GM23338 (cell line): ENCODE data around the gene FAM200C. TPM values are rescaled to one million over a fixed set of nuclear protein-coding genes. Genes with fewer than 3 reads are reported as not detected.

ENCODE experiments used
- ATAC-seq: fragments of 200-7000 bp; cut with Tn5 transposase; 3 replicates; pipeline ENCODE4 v1.9.1; 2020
- DNase-seq: peaks from one replicate; pipeline ENCODE4 v3.0.0-alpha.2; 2015; ENCODE audit warnings: low spot score
- H2AFZ ChIP-seq: fragments of 200-600 bp; sonication (generic); 2 replicates; pipeline ENCODE4 v1.8.0; 2016; ENCODE audit warnings: antibody characterized with exemption, mild to moderate bottlenecking, moderate library complexity
- H3F3A ChIP-seq: fragments of 200-600 bp; sonication (generic); replicated peaks from 2 replicates; pipeline ENCODE4 v1.8.0; 2017; ENCODE audit warnings: antibody characterized with exemption, mixed run types, low read depth
- H3K27ac ChIP-seq: fragments of 200-600 bp; sonication (generic); 2 replicates; pipeline ENCODE4 v1.6.1; 2016; ENCODE audit warnings: low read depth
- H3K27me3 ChIP-seq: fragments of 200-600 bp; sonication (generic); 2 replicates; pipeline ENCODE4 v1.8.0; 2016; ENCODE audit warnings: mild to moderate bottlenecking, mixed run types, moderate library complexity; ENCODE audit not compliant: insufficient read depth
- H3K36me3 ChIP-seq: fragments of 200-600 bp; sonication (generic); 2 replicates; pipeline ENCODE4 v1.8.0; 2016; ENCODE audit warnings: mild to moderate bottlenecking; ENCODE audit not compliant: insufficient read depth
- H3K4me1 ChIP-seq: fragments of 200-600 bp; sonication (generic); 2 replicates; pipeline ENCODE4 v1.8.0; 2016; ENCODE audit warnings: mild to moderate bottlenecking, moderate library complexity; ENCODE audit not compliant: insufficient read depth
- H3K4me2 ChIP-seq: fragments of 200-600 bp; sonication (generic); 2 replicates; pipeline ENCODE4 v1.7.1; 2017; ENCODE audit warnings: mixed run types
- H3K4me3 ChIP-seq: fragments of 200-600 bp; sonication (generic); 2 replicates; pipeline ENCODE4 v1.6.1; 2016; ENCODE audit warnings: mixed run types
- H3K79me2 ChIP-seq: fragments of 200-600 bp; sonication (generic); replicated peaks from 2 replicates; pipeline ENCODE4 v1.8.0; 2017; ENCODE audit warnings: mild to moderate bottlenecking; ENCODE audit not compliant: insufficient read depth
- H3K9me2 ChIP-seq: fragments of 200-600 bp; sonication (generic); 2 replicates; pipeline ENCODE4 v1.8.0; 2017; ENCODE audit not compliant: insufficient read depth
- H4K20me1 ChIP-seq: fragments of 200-600 bp; sonication (generic); replicated peaks from 2 replicates; pipeline ENCODE4 v1.8.0; 2017; ENCODE audit warnings: mild to moderate bottlenecking; ENCODE audit not compliant: insufficient read depth
- H3K27ac Mint-ChIP-seq: 2 replicates; pipeline ENCODE4 v1.8.0; 2020; ENCODE audit warnings: inconsistent platforms, mild to moderate bottlenecking, moderate library complexity, mixed read lengths
- H3K27me3 Mint-ChIP-seq: 3 replicates; pipeline ENCODE4 v1.8.0; 2022; ENCODE audit warnings: low read depth, mild to moderate bottlenecking, moderate library complexity, mixed read lengths, inconsistent platforms; ENCODE audit not compliant: insufficient read depth, poor library complexity
- H3K36me3 Mint-ChIP-seq: 3 replicates; pipeline ENCODE4 v1.8.0; 2021; ENCODE audit warnings: low read depth, mild to moderate bottlenecking, inconsistent platforms, moderate library complexity, mixed read lengths
- H3K4me1 Mint-ChIP-seq: 3 replicates; pipeline ENCODE4 v1.8.0; 2020; ENCODE audit warnings: mild to moderate bottlenecking, inconsistent platforms, mixed read lengths
- H3K4me3 Mint-ChIP-seq: 3 replicates; pipeline ENCODE4 v1.8.0; 2021; ENCODE audit warnings: moderate library complexity, mild to moderate bottlenecking, inconsistent platforms, mixed read lengths
- H3K9me3 Mint-ChIP-seq: 3 replicates; pipeline ENCODE4 v1.8.0; 2020; ENCODE audit warnings: moderate library complexity, mild to moderate bottlenecking, inconsistent platforms, mixed read lengths
- CREB1 ChIP-seq: fragments of 250-450 bp; sonication (Bioruptor Pico); IDR thresholded peaks from 2 replicates; pipeline ENCODE4 v1.5.0; 2020; ENCODE audit warnings: low read depth, mild to moderate bottlenecking, moderate library complexity
- CTCF ChIP-seq, 2 experiments: fragments of 200-600 bp in 1 of 2; sonication (generic) in 1 of 2; conservative IDR thresholded peaks; 2 replicates each; pipeline versions ENCODE4 v1.5.1 to v1.6.1; 2016 to 2017; ENCODE audit warnings: antibody characterized with exemption in 2 of 2, low read depth in 2 of 2, mild to moderate bottlenecking in 2 of 2, moderate library complexity in 1 of 2
- ETS1 ChIP-seq: IDR thresholded peaks from 2 replicates; pipeline ENCODE4 v1.6.1; 2016; ENCODE audit warnings: antibody characterized with exemption
- EZH2phosphoT487 ChIP-seq: fragments of 200-600 bp; sonication (generic); IDR thresholded peaks from one replicate; pipeline ENCODE4 v1.8.1; 2018; ENCODE audit warnings: antibody characterized with exemption; ENCODE audit not compliant: unreplicated experiment
- JUNB ChIP-seq: IDR thresholded peaks from one replicate; pipeline ENCODE4 v1.6.1; 2016; ENCODE audit warnings: antibody characterized with exemption; ENCODE audit not compliant: unreplicated experiment
- NANOG ChIP-seq: IDR thresholded peaks from 2 replicates; pipeline ENCODE4 v1.6.1; 2016; ENCODE audit warnings: antibody characterized with exemption, borderline replicate concordance
- POLR2AphosphoS5 ChIP-seq: IDR thresholded peaks from 2 replicates; pipeline ENCODE4 v1.6.1; 2016; ENCODE audit warnings: antibody characterized with exemption, low read depth
- REST ChIP-seq: IDR thresholded peaks from one replicate; pipeline ENCODE4 v1.6.1; 2018; ENCODE audit warnings: antibody characterized with exemption; ENCODE audit not compliant: unreplicated experiment
- STAT1 ChIP-seq: IDR thresholded peaks from one replicate; pipeline ENCODE4 v1.6.1; 2016; ENCODE audit warnings: antibody characterized with exemption; ENCODE audit not compliant: unreplicated experiment
- ZNF114 ChIP-seq: fragments of 250-450 bp; sonication (Bioruptor Pico); IDR thresholded peaks from 2 replicates; pipeline ENCODE4 v1.5.0; 2020; ENCODE audit warnings: mild to moderate bottlenecking, moderate library complexity
- ZNF331 ChIP-seq: fragments of 250-450 bp; sonication (Bioruptor Pico); IDR thresholded peaks from 2 replicates; pipeline ENCODE4 v1.5.0; 2020; ENCODE audit warnings: low read depth, mild to moderate bottlenecking, moderate library complexity
- ZNF462 ChIP-seq: fragments of 250-450 bp; sonication (Bioruptor Pico); IDR thresholded peaks from 2 replicates; pipeline ENCODE4 v1.5.0; 2020; ENCODE audit warnings: mild to moderate bottlenecking, moderate library complexity
- polyA plus RNA-seq: library from polyadenylated mRNA; unstranded; fragments of >200 nt; fragmentation: Nextera tagmentation; extraction: Ambion mirVana; gene quantifications from 2 replicates; pipeline ENCODE4 v1.2.1, GENCODE V29; 2016
- total RNA-seq: library from RNA; depleted of rRNA; stranded (reverse); fragments of >200 nt; shearing (Covaris generic); gene quantifications from 2 replicates; pipeline ENCODE4 v1.2.3, GENCODE V29; 2014

The FAM200C gene
- total and polyA plus RNA-seq, 2 experiments from 2014 or later, result 4.6 to 6.9 TPM

- TF ChIP-seq STAT1, result no peak
Observed at GRCh38 chr5:160377651-160378050, 22.2 kb downstream of the FAM200C start (continued).

GRCh38 chr5:160376416-160376815, 23.4 kb downstream of the FAM200C start:
- DNase-seq, result no peak
- Histone ChIP-seq H4K20me1 (no peaks in the 10 kb centered on the region), H3K27ac (no peak overlapping the region), H2AFZ (no peak overlapping the region), H3K79me2 (no peaks in the 10 kb centered on the region), H3K36me3 (no peaks in the 10 kb centered on the region), H3K9me2 (no peaks in the 10 kb centered on the region), H3K27me3 (peaks cover 1% of the 10 kb centered on the region; the same call in 1 of the 2 replicates), H3F3A (no peaks in the 10 kb centered on the region), H3K4me2 (no peak overlapping the region), H3K4me3 (no peak overlapping the region), H3K4me1 (peaks cover 3% of the 10 kb centered on the region; the same call in 1 of the 2 replicates)
- H3K4me3 Mint-ChIP-seq, result no peak overlapping the region
- H3K4me1 Mint-ChIP-seq, result peaks cover 11% of the 10 kb centered on the region; the same call in 2 of the 3 replicates
- H3K36me3 Mint-ChIP-seq, result no peaks in the 10 kb centered on the region
- TF ChIP-seq POLR2AphosphoS5 (no peak), NANOG (no peak), JUNB (no peak), ZNF331 (CRISPR knock-in tag) (no peak), CTCF (conservative IDR thresholded peaks at IDR 0.05; ENCODE audit: low read depth in 2 of 2) (no peak), EZH2phosphoT487 (no peak), REST (no peak), ETS1 (no peak), STAT1 (no peak), ZNF462 (CRISPR knock-in tag) (no peak), ZNF114 (CRISPR knock-in tag) (no peak), CREB1 (CRISPR knock-in tag) (no peak)
- H3K27ac Mint-ChIP-seq, result no peak overlapping the region
- H3K9me3 Mint-ChIP-seq, result no peaks in the 10 kb centered on the region
- H3K27me3 Mint-ChIP-seq, result no peaks in the 10 kb centered on the region
- ATAC-seq, result no peak
